HepG2 (cell line): ENCODE results near the gene SOX13. TPM values are rescaled to one million over a fixed set of nuclear protein-coding genes. Genes with fewer than 3 reads are reported as not detected.

Experiments used
- CEBPB ChIP-seq: IDR thresholded peaks from 2 replicates; pipeline ENCODE4 v1.6.1; 2011; ENCODE audit warnings: low read depth, low read length, improper control_type of control experiment, borderline replicate concordance
- FOXA1 ChIP-seq, 2 experiments: fragments of 450-650 bp in 1 of 2; sonication (generic) in 1 of 2; formaldehyde crosslinking in 1 of 2; IDR thresholded peaks; 2 replicates each; pipeline versions ENCODE4 v1.4.0 to v1.6.1; 2016 to 2020; ENCODE audit warnings: missing genetic modification reagents in 1 of 2
- HMG20B ChIP-seq: conservative IDR thresholded peaks from 2 replicates; pipeline ENCODE4 v1.6.1; 2016; ENCODE audit warnings: missing genetic modification reagents, missing compliant biosample characterization
- HOXA3 ChIP-seq: sonication (generic); formaldehyde crosslinking; IDR thresholded peaks from 2 replicates; pipeline ENCODE4 v1.5.0; 2020; ENCODE audit warnings: missing genetic modification reagents
- HOXD1 ChIP-seq: sonication (generic); formaldehyde crosslinking; IDR thresholded peaks from 2 replicates; pipeline ENCODE4 v1.5.0; 2020; ENCODE audit warnings: missing genetic modification reagents
- KLF15 ChIP-seq: sonication (generic); formaldehyde crosslinking; IDR thresholded peaks from 2 replicates; pipeline ENCODE4 v1.8.1; 2023; ENCODE audit warnings: borderline replicate concordance, mild to moderate bottlenecking, inconsistent platforms, missing genetic modification reagents, mixed read lengths
- MBNL3 ChIP-seq: fragments of 250-450 bp; sonication (Bioruptor Pico); conservative IDR thresholded peaks from 2 replicates; pipeline ENCODE4 v1.8.0; 2022; ENCODE audit warnings: mild to moderate bottlenecking, inconsistent platforms
- MXD4 ChIP-seq: IDR thresholded peaks from 2 replicates; pipeline ENCODE4 v1.6.1; 2016; ENCODE audit warnings: mild to moderate bottlenecking, missing biosample characterization, missing genetic modification reagents
- POGZ ChIP-seq: sonication (generic); formaldehyde crosslinking; IDR thresholded peaks from 2 replicates; pipeline ENCODE4 v1.4.0; 2020; ENCODE audit warnings: mild to moderate bottlenecking, missing genetic modification reagents
- THAP7 ChIP-seq: sonication (generic); formaldehyde crosslinking; IDR thresholded peaks from 2 replicates; pipeline ENCODE4 v1.8.1; 2023; ENCODE audit warnings: mild to moderate bottlenecking, missing genetic modification reagents
- ZNF256 ChIP-seq: sonication (generic); formaldehyde crosslinking; conservative IDR thresholded peaks from 2 replicates; pipeline ENCODE4 v1.4.0; 2020; ENCODE audit warnings: missing genetic modification reagents
- ZNF326 ChIP-seq: sonication (generic); formaldehyde crosslinking; IDR thresholded peaks from 2 replicates; pipeline ENCODE4 v1.4.0; 2020; ENCODE audit warnings: missing genetic modification reagents, borderline replicate concordance
- ZNF513 ChIP-seq: sonication (generic); formaldehyde crosslinking; conservative IDR thresholded peaks from 2 replicates; pipeline ENCODE4 v1.5.0; 2020; ENCODE audit warnings: missing genetic modification reagents
- ZNF557 ChIP-seq: sonication (generic); formaldehyde crosslinking; IDR thresholded peaks from 2 replicates; pipeline ENCODE4 v1.4.0; 2020; ENCODE audit warnings: missing genetic modification reagents
- ZNF709 ChIP-seq: sonication (generic); formaldehyde crosslinking; IDR thresholded peaks from 2 replicates; pipeline ENCODE4 v1.5.0; 2020; ENCODE audit warnings: mild to moderate bottlenecking, missing genetic modification reagents
- ZNF737 ChIP-seq: sonication (generic); formaldehyde crosslinking; IDR thresholded peaks from 2 replicates; pipeline ENCODE4 v1.5.0; 2020; ENCODE audit warnings: missing genetic modification reagents, mild to moderate bottlenecking, borderline replicate concordance
- ZNF879 ChIP-seq: sonication (generic); formaldehyde crosslinking; IDR thresholded peaks from 2 replicates; pipeline ENCODE4 v1.8.1; 2023; ENCODE audit warnings: missing genetic modification reagents
- ZSCAN22 ChIP-seq: sonication (generic); formaldehyde crosslinking; IDR thresholded peaks from 2 replicates; pipeline ENCODE4 v1.4.0; 2020; ENCODE audit warnings: mild to moderate bottlenecking, missing genetic modification reagents
- polyA plus RNA-seq, 8 experiments: library from polyadenylated mRNA; depleted of rRNA in 3 of 8; stranded (reverse) in 7 of 8; unstranded in 1 of 8; fragments of >200 nt; fragmentation: Illumina TruSeq in 4 of 8; extraction: Trizol in 4 of 8; gene quantifications; 2 replicates each; pipeline versions ENCODE4 v1.2.1 to v1.2.3, GENCODE V29; 2011 to 2016; ENCODE audit warnings: low read depth in 4 of 8, missing spikeins in 1 of 8, mixed read lengths in 1 of 8; ENCODE audit not compliant: insufficient read depth in 1 of 8
- total RNA-seq, 5 experiments: library from RNA; depleted of rRNA; stranded (reverse); fragments of >200 nt; fragmentation: Illumina TruSeq; extraction: Trizol; gene quantifications; 2 replicates each; pipeline ENCODE4 v1.2.3, GENCODE V29; 2016; ENCODE audit warnings: low read depth in 1 of 5
- TF ChIP-seq, protein P1 (sequence below): sonication (generic); formaldehyde crosslinking; IDR thresholded peaks from 2 replicates; pipeline ENCODE4 v1.4.0; 2020; ENCODE audit warnings: missing genetic modification reagents
- TF ChIP-seq, protein P2 (sequence below): sonication (generic); formaldehyde crosslinking; conservative IDR thresholded peaks from 2 replicates; pipeline ENCODE4 v1.8.0; 2022; ENCODE audit warnings: missing genetic modification reagents
- TF ChIP-seq, protein P3 (sequence below): sonication (generic); formaldehyde crosslinking; IDR thresholded peaks from 2 replicates; pipeline ENCODE4 v1.5.0; 2020; ENCODE audit warnings: mild to moderate bottlenecking, missing genetic modification reagents, moderate library complexity
- TF ChIP-seq, protein P4 (sequence below): sonication (generic); formaldehyde crosslinking; IDR thresholded peaks from 2 replicates; pipeline ENCODE4 v1.4.0; 2020; ENCODE audit warnings: mild to moderate bottlenecking, missing genetic modification reagents

SOX13 gene
- total and polyA plus RNA-seq, 2 of the 13 experiments (the other 11 are each of a cell fraction or from before 2014, with no cell fraction given), result 13.3 to 15.8 TPM

GRCh38 chr1:204145033-204145504 is 72.2 kb downstream of the SOX13 start (continued):
- TF ChIP-seq ZNF326 (CRISPR knock-in tag) (no peak), CEBPB (peak; percentile 97), MXD4 (no peak), ZNF256 (CRISPR knock-in tag) (no peak), FOXA1 (IDR thresholded peaks at IDR 0.05) (no peak), FOXA1 (CRISPR knock-in tag; IDR thresholded peaks at IDR 0.05) (peak; percentile 36), HOXA3 (CRISPR knock-in tag) (peak; percentile 86), HOXD1 (CRISPR knock-in tag) (no peak), POGZ (CRISPR knock-in tag) (peak; percentile 75), ZNF513 (CRISPR knock-in tag) (no peak), ZNF879 (CRISPR knock-in tag) (no peak), HMG20B (CRISPR knock-in tag) (peak; percentile 63), ZNF557 (no peak), ZNF737 (CRISPR knock-in tag) (no peak; the same call in 1 of the 2 replicates), KLF15 (CRISPR knock-in tag) (no peak), ZNF709 (CRISPR knock-in tag) (0 out of 2 replicates have a peak, but pooled peaks have one; percentile 35), MBNL3 (CRISPR knock-in tag) (no peak), THAP7 (no peak), ZSCAN22 (CRISPR knock-in tag) (no peak)
- TF ChIP-seq, protein P1, sequence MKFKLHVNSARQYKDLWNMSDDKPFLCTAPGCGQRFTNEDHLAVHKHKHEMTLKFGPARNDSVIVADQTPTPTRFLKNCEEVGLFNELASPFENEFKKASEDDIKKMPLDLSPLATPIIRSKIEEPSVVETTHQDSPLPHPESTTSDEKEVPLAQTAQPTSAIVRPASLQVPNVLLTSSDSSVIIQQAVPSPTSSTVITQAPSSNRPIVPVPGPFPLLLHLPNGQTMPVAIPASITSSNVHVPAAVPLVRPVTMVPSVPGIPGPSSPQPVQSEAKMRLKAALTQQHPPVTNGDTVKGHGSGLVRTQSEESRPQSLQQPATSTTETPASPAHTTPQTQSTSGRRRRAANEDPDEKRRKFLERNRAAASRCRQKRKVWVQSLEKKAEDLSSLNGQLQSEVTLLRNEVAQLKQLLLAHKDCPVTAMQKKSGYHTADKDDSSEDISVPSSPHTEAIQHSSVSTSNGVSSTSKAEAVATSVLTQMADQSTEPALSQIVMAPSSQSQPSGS, result peak; percentile 93
- TF ChIP-seq, protein P2, sequence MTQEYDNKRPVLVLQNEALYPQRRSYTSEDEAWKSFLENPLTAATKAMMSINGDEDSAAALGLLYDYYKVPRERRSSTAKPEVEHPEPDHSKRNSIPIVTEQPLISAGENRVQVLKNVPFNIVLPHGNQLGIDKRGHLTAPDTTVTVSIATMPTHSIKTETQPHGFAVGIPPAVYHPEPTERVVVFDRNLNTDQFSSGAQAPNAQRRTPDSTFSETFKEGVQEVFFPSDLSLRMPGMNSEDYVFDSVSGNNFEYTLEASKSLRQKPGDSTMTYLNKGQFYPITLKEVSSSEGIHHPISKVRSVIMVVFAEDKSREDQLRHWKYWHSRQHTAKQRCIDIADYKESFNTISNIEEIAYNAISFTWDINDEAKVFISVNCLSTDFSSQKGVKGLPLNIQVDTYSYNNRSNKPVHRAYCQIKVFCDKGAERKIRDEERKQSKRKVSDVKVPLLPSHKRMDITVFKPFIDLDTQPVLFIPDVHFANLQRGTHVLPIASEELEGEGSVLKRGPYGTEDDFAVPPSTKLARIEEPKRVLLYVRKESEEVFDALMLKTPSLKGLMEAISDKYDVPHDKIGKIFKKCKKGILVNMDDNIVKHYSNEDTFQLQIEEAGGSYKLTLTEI (CRISPR knock-in tag), result no peak
- TF ChIP-seq, protein P3, sequence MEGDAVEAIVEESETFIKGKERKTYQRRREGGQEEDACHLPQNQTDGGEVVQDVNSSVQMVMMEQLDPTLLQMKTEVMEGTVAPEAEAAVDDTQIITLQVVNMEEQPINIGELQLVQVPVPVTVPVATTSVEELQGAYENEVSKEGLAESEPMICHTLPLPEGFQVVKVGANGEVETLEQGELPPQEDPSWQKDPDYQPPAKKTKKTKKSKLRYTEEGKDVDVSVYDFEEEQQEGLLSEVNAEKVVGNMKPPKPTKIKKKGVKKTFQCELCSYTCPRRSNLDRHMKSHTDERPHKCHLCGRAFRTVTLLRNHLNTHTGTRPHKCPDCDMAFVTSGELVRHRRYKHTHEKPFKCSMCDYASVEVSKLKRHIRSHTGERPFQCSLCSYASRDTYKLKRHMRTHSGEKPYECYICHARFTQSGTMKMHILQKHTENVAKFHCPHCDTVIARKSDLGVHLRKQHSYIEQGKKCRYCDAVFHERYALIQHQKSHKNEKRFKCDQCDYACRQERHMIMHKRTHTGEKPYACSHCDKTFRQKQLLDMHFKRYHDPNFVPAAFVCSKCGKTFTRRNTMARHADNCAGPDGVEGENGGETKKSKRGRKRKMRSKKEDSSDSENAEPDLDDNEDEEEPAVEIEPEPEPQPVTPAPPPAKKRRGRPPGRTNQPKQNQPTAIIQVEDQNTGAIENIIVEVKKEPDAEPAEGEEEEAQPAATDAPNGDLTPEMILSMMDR (CRISPR knock-in tag), result 0 out of 2 replicates have a peak, but pooled peaks have one; percentile 11
- TF ChIP-seq, protein P4, sequence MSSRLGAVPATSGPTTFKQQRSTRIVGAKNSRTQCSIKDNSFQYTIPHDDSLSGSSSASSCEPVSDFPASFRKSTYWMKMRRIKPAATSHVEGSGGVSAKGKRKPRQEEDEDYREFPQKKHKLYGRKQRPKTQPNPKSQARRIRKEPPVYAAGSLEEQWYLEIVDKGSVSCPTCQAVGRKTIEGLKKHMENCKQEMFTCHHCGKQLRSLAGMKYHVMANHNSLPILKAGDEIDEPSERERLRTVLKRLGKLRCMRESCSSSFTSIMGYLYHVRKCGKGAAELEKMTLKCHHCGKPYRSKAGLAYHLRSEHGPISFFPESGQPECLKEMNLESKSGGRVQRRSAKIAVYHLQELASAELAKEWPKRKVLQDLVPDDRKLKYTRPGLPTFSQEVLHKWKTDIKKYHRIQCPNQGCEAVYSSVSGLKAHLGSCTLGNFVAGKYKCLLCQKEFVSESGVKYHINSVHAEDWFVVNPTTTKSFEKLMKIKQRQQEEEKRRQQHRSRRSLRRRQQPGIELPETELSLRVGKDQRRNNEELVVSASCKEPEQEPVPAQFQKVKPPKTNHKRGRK, result no peak
